ENCODE data around the gene OGFRL1. TPM values are rescaled to one million over a fixed set of nuclear protein-coding genes. Genes with fewer than 3 reads are reported as not detected.

Gene OGFRL1
- total RNA-seq, 1 experiment from 2014 or later: 8.0 TPM

DNA sequence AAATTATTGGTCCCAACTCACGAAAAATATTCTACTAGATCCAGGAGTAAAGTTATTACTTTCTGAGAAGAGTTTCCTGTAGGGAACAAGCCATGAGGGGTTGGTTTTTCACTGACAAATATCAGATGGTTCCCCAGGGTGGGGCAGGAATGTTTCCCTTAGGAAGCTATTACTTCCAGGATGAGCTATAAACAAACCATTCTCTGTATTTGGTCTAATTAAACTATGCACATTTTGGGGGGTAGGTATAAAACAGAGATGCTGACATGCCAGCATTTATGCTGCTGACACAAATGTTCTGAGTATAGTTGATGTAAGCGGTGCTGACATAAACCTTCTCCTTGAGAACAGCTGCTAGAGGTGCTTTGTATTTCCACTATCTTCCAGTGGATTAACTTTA, 54.2 kb downstream of the OGFRL1 start:
- intact Hi-C loops (cut with micrococcal nuclease; ENCODE audit: unreplicated experiment): loop anchor here (10.0 kb wide), 1 partner anchor 638 kb away; no protein-coding TSS in a partner anchor
- POLR2A ChIA-PET (ENCODE audit: low non-redundant PET): no interaction called here

GRCh38 chr6:71345476-71346333, 57.1 kb downstream of the OGFRL1 start:
- H3K9me3 ChIP-seq (ENCODE audit: low read depth, low read length, poor library complexity, severe bottlenecking): no peaks in the 10 kb centered on the region
- no peaks in the 10 kb centered on the region for H3K27me3 ChIP-seq (replicated peaks; ENCODE audit: insufficient read depth, low read depth, low read length, poor library complexity)
- ChIA-PET CTCF (interaction anchor here (0.7 kb wide), 1 partner anchor 120 kb away, joined by 3 read pairs; no protein-coding TSS in a partner anchor), POLR2A (ENCODE audit: low non-redundant PET) (no interaction called here)
- no peak overlapping the region for H3K27ac ChIP-seq (ENCODE audit: low read depth, low read length, poor library complexity, severe bottlenecking)
- no TSS peak for BruUV-seq (replicated peaks)
- no peaks in the 10 kb centered on the region for H3K4me1 ChIP-seq (ENCODE audit: insufficient read depth, low read length, poor library complexity, severe bottlenecking)
- no peak overlapping the region for H3K4me3 ChIP-seq (ENCODE audit: low read depth, low read length, poor library complexity, severe bottlenecking)
- H3K36me3 ChIP-seq (ENCODE audit: insufficient read depth, low read length, poor library complexity, severe bottlenecking): no peaks in the 10 kb centered on the region
- no peak for TF ChIP-seq EZH2 (IDR thresholded peaks at IDR 0.05; ENCODE audit: borderline replicate concordance, low read depth, low read length, poor library complexity, severe bottlenecking)
- TF ChIP-seq, protein P1, sequence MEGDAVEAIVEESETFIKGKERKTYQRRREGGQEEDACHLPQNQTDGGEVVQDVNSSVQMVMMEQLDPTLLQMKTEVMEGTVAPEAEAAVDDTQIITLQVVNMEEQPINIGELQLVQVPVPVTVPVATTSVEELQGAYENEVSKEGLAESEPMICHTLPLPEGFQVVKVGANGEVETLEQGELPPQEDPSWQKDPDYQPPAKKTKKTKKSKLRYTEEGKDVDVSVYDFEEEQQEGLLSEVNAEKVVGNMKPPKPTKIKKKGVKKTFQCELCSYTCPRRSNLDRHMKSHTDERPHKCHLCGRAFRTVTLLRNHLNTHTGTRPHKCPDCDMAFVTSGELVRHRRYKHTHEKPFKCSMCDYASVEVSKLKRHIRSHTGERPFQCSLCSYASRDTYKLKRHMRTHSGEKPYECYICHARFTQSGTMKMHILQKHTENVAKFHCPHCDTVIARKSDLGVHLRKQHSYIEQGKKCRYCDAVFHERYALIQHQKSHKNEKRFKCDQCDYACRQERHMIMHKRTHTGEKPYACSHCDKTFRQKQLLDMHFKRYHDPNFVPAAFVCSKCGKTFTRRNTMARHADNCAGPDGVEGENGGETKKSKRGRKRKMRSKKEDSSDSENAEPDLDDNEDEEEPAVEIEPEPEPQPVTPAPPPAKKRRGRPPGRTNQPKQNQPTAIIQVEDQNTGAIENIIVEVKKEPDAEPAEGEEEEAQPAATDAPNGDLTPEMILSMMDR (conservative IDR thresholded peaks at IDR 0.05; ENCODE audit: low read depth, low read length): no peak
- intact Hi-C loops (cut with micrococcal nuclease; ENCODE audit: unreplicated experiment): loop anchor here (10.0 kb wide), 1 partner anchor 641 kb away; no protein-coding TSS in a partner anchor
- DNase-seq (ENCODE audit: low spot score): no peak

More for the DNA sequence above, 54.2 kb downstream of the OGFRL1 start:
- DNase-seq (ENCODE audit: low spot score): no peak
- no TSS peak for BruUV-seq (replicated peaks)
- Histone ChIP-seq H3K4me1 (ENCODE audit: insufficient read depth, low read length, poor library complexity, severe bottlenecking) (no peaks in the 10 kb centered on the region), H3K27me3 (replicated peaks; ENCODE audit: insufficient read depth, low read depth, low read length, poor library complexity) (no peaks in the 10 kb centered on the region), H3K36me3 (ENCODE audit: insufficient read depth, low read length, poor library complexity, severe bottlenecking) (no peaks in the 10 kb centered on the region), H3K4me3 (ENCODE audit: low read depth, low read length, poor library complexity, severe bottlenecking) (no peak overlapping the region), H3K9me3 (ENCODE audit: low read depth, low read length, poor library complexity, severe bottlenecking) (no peaks in the 10 kb centered on the region), H3K27ac (ENCODE audit: low read depth, low read length, poor library complexity, severe bottlenecking) (no peak overlapping the region)
- TF ChIP-seq, protein P1 (conservative IDR thresholded peaks at IDR 0.05; ENCODE audit: low read depth, low read length): no peak
- no peak for TF ChIP-seq EZH2 (IDR thresholded peaks at IDR 0.05; ENCODE audit: borderline replicate concordance, low read depth, low read length, poor library complexity, severe bottlenecking)
- CTCF ChIA-PET: no interaction called here

- TF ChIP-seq EZH2 (IDR thresholded peaks at IDR 0.05; ENCODE audit: borderline replicate concordance, low read depth, low read length, poor library complexity, severe bottlenecking): no peak
- TF ChIP-seq, protein P1 (conservative IDR thresholded peaks at IDR 0.05; ENCODE audit: low read depth, low read length): no peak
- no peak overlapping the region for H3K4me3 ChIP-seq (ENCODE audit: low read depth, low read length, poor library complexity, severe bottlenecking)
- POLR2A ChIA-PET (ENCODE audit: low non-redundant PET): no interaction called here
- no peaks in the 10 kb centered on the region for H3K27me3 ChIP-seq (replicated peaks; ENCODE audit: insufficient read depth, low read depth, low read length, poor library complexity)
- no TSS peak for BruUV-seq (replicated peaks)
- H3K27ac ChIP-seq (ENCODE audit: low read depth, low read length, poor library complexity, severe bottlenecking): no peak overlapping the region
- intact Hi-C loops (cut with micrococcal nuclease; ENCODE audit: unreplicated experiment): loop anchor here (10.0 kb wide), 1 partner anchor 642 kb away; no protein-coding TSS in a partner anchor
- H3K9me3 ChIP-seq (ENCODE audit: low read depth, low read length, poor library complexity, severe bottlenecking): no peaks in the 10 kb centered on the region
- CTCF ChIA-PET: interaction anchor here (0.7 kb wide), 1 partner anchor 121 kb away, joined by 3 read pairs; no protein-coding TSS in a partner anchor
- no peaks in the 10 kb centered on the region for H3K36me3 ChIP-seq (ENCODE audit: insufficient read depth, low read length, poor library complexity, severe bottlenecking)
- no peak for DNase-seq (ENCODE audit: low spot score)
- no peaks in the 10 kb centered on the region for H3K4me1 ChIP-seq (ENCODE audit: insufficient read depth, low read length, poor library complexity, severe bottlenecking)
These were observed 57.7 kb downstream of the OGFRL1 start for GRCh38 chr6:71346334-71346694.

Measured in A673 (cell line).